ENCODE measurements around the gene NDUFB6.
"Not testable (repeated sequence)": the region's sequence is repeated elsewhere in the genome, so short reads cannot be mapped to it uniquely, and the experiment has no call there.

NDUFB6 gene

GRCh38 chr9:32572900-32573523, at the start of gene NDUFB6:
Gene NDUFB6 (minus strand): TSS chr9:32573159. CDS start chr9:32573060, 99 bp downstream.
- DNase-seq = peak; percentile 95

- no peak for DNase-seq
Measured at GRCh38 chr9:32618261-32618660, 45.3 kb upstream of the NDUFB6 start.

- no peak for DNase-seq
Measured at GRCh38 chr9:32606811-32607210, 33.9 kb upstream of the NDUFB6 start.

GRCh38 chr9:32603914-32604852, 31.2 kb upstream of the NDUFB6 start:
- no peak for DNase-seq

- not testable (repeated sequence) for DNase-seq
Measured at GRCh38 chr9:32599021-32599420, 26.1 kb upstream of the NDUFB6 start.

- DNase-seq = no peak
Measured at GRCh38 chr9:32596936-32597335, 24.0 kb upstream of the NDUFB6 start.

- DNase-seq = no peak
Measured at GRCh38 chr9:32596096-32596865, 23.3 kb upstream of the NDUFB6 start.

GRCh38 chr9:32590898-32591297, 17.9 kb upstream of the NDUFB6 start:
- no peak for DNase-seq

GRCh38 chr9:32590476-32590875, 17.5 kb upstream of the NDUFB6 start:
- DNase-seq = no peak

- no peak for DNase-seq
Measured at GRCh38 chr9:32589083-32589723, 16.2 kb upstream of the NDUFB6 start.

GRCh38 chr9:32587901-32588300, 14.9 kb upstream of the NDUFB6 start:
- DNase-seq = no peak

GRCh38 chr9:32584784-32585183, 11.8 kb upstream of the NDUFB6 start:
- no peak for DNase-seq

GRCh38 chr9:32581512-32582143, 8.7 kb upstream of the NDUFB6 start:
- DNase-seq = no peak

- no peak for DNase-seq
Measured at GRCh38 chr9:32580631-32581300, 7.8 kb upstream of the NDUFB6 start.

- DNase-seq = peak; percentile 67
Measured at GRCh38 chr9:32579706-32580331, 6.9 kb upstream of the NDUFB6 start.

- no peak for DNase-seq
Measured at GRCh38 chr9:32578976-32579375, 6.0 kb upstream of the NDUFB6 start.

GRCh38 chr9:32577316-32577715, 4.4 kb upstream of the NDUFB6 start:
- DNase-seq = no peak

- no peak for DNase-seq
Measured at GRCh38 chr9:32574858-32575257, 1.9 kb upstream of the NDUFB6 start.

- no peak for DNase-seq
Measured at GRCh38 chr9:32573821-32574220, 862 bp upstream of the NDUFB6 start.

- peak; percentile 66 for DNase-seq
Measured at GRCh38 chr9:32571969-32572899, 725 bp downstream of the NDUFB6 start.
